HEK293T (cell line): ENCODE measurements around the gene DOCK3.
"Not testable (repeated sequence)": the region's sequence is repeated elsewhere in the genome, so short reads cannot be mapped to it uniquely, and the experiment has no call there.

ENCODE experiments used
- CTCF ChIA-PET: fragments of 350-600 bp; formaldehyde crosslinking; extraction: SDS; loops from one replicate; lab custom pipeline; 2021; ENCODE audit warnings: antibody characterized with exemption, inconsistent platforms; lab: Yijun Ruan, JAX
- POLR2A ChIA-PET: fragments of 350-600 bp; formaldehyde crosslinking; extraction: SDS; loops from one replicate; lab custom pipeline; 2020; ENCODE audit warnings: antibody characterized with exemption, inconsistent platforms; lab: Yijun Ruan, JAX
- DNase-seq: peaks from one replicate; pipeline ENCODE4 v3.0.0; 2012; ENCODE audit warnings: mixed read lengths; ENCODE audit errors: extremely low spot score
- ARNT ChIP-seq: fragments of 450-650 bp; IDR thresholded peaks from 2 replicates; pipeline ENCODE4 v1.6.1; 2017; ENCODE audit warnings: mild to moderate bottlenecking
- BHLHE40 ChIP-seq: fragments of 450-650 bp; IDR thresholded peaks from 2 replicates; pipeline ENCODE4 v1.6.1; 2016; ENCODE audit warnings: mild to moderate bottlenecking, moderate library complexity, borderline replicate concordance
- CTBP1 ChIP-seq: fragments of 450-650 bp; IDR thresholded peaks from 2 replicates; pipeline ENCODE4 v1.6.1; 2016; ENCODE audit warnings: borderline replicate concordance
- ELF4 ChIP-seq: fragments of 450-650 bp; IDR thresholded peaks from 2 replicates; pipeline ENCODE4 v1.6.1; 2017; ENCODE audit warnings: antibody characterized with exemption
- FOXA1 ChIP-seq: fragments of 450-650 bp; IDR thresholded peaks from 2 replicates; pipeline ENCODE4 v1.6.1; 2016; ENCODE audit warnings: mild to moderate bottlenecking
- FOXK2 ChIP-seq: fragments of 450-650 bp; IDR thresholded peaks from 2 replicates; pipeline ENCODE4 v1.6.1; 2016; ENCODE audit warnings: mild to moderate bottlenecking
- FOXM1 ChIP-seq: fragments of 450-650 bp; IDR thresholded peaks from 2 replicates; pipeline ENCODE4 v1.6.1; 2017; ENCODE audit warnings: mild to moderate bottlenecking, borderline replicate concordance
- HDGF ChIP-seq: fragments of 450-650 bp; IDR thresholded peaks from 2 replicates; pipeline ENCODE4 v1.6.1; 2017; ENCODE audit warnings: antibody characterized with exemption, borderline replicate concordance
- L3MBTL2 ChIP-seq: fragments of 450-650 bp; conservative IDR thresholded peaks from 2 replicates; pipeline ENCODE4 v1.6.1; 2016; ENCODE audit warnings: mild to moderate bottlenecking
- LEF1 ChIP-seq: fragments of 450-650 bp; IDR thresholded peaks from 2 replicates; pipeline ENCODE4 v1.6.1; 2017; ENCODE audit warnings: mild to moderate bottlenecking, borderline replicate concordance
- NFRKB ChIP-seq: fragments of 450-650 bp; IDR thresholded peaks from 2 replicates; pipeline ENCODE4 v1.6.1; 2016; ENCODE audit warnings: mild to moderate bottlenecking, moderate library complexity
- SP1 ChIP-seq: fragments of 450-650 bp; IDR thresholded peaks from 2 replicates; pipeline ENCODE4 v1.6.1; 2017
- SUZ12 ChIP-seq: fragments of 450-650 bp; IDR thresholded peaks from 2 replicates; pipeline ENCODE4 v1.6.1; 2016; ENCODE audit warnings: mild to moderate bottlenecking
- TARDBP ChIP-seq: fragments of 450-650 bp; IDR thresholded peaks from 2 replicates; pipeline ENCODE4 v1.6.1; 2016
- ZNF384 ChIP-seq: fragments of 450-650 bp; IDR thresholded peaks from 2 replicates; pipeline ENCODE4 v1.6.1; 2016
- TF ChIP-seq, protein P1 (sequence below): fragments of 450-650 bp; IDR thresholded peaks from 2 replicates; pipeline ENCODE4 v1.6.1; 2016

DOCK3 gene

DNA sequence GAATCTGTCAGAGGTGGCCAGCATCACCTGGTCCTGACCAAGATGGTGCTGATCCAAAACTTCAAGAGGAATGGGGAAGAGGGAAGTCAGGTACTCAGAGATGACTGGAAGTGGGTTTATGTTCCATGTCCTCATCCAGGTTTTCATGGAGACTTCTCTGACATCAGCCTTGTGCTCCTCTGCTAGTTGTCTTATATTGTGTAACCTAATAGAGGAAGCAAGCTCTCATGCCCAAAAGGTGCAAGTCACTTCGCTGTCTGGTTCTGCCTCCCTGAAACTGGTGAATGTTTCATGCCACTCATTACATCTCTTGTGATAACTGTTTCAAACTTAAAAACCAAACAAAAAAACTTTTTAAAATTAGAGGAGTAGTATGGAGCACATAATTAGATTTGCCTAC lies 583.1 kb downstream of the DOCK3 start:
- POLR2A ChIA-PET = no interaction called here
- CTCF ChIA-PET = no interaction called here
- no peak for DNase-seq
- TF ChIP-seq FOXA1 (no peak), ELF4 (no peak), ZNF384 (no peak), NFRKB (no peak), LEF1 (no peak)

DNA sequence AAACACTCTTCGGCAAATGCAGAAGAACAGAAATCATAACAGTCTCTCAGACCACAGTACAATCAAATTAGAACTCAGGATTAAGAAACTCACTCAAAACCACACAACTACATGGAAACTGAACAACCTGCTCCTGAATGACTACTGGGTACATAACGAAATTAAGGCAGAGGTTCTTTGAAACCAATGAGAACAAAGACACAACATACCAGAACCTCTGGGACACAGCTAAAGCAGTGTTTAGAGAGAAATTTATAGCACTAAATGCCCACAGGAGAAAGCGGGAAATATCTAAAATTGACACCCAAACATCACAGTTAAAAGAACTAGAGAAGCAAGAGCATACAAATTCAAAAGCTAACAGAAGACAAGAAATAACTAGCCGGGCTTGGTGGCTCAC lies 589.4 kb downstream of the DOCK3 start:
- POLR2A ChIA-PET, DNase-seq, CTCF ChIA-PET: not testable (repeated sequence)

- CTCF ChIA-PET = no interaction called here
- TF ChIP-seq ELF4 = no peak
- TF ChIP-seq ARNT = no peak
- TF ChIP-seq HDGF = no peak
- no peak for TF ChIP-seq LEF1
- no peak for TF ChIP-seq FOXA1
- no peak for TF ChIP-seq ZNF384
- no peak for TF ChIP-seq L3MBTL2
- no peak for TF ChIP-seq FOXM1
- TF ChIP-seq NFRKB = no peak
- TF ChIP-seq, protein P1, sequence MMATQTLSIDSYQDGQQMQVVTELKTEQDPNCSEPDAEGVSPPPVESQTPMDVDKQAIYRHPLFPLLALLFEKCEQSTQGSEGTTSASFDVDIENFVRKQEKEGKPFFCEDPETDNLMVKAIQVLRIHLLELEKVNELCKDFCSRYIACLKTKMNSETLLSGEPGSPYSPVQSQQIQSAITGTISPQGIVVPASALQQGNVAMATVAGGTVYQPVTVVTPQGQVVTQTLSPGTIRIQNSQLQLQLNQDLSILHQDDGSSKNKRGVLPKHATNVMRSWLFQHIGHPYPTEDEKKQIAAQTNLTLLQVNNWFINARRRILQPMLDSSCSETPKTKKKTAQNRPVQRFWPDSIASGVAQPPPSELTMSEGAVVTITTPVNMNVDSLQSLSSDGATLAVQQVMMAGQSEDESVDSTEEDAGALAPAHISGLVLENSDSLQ = no peak
- no peak for TF ChIP-seq SP1
- POLR2A ChIA-PET = interaction anchor here (1.5 kb wide), 1 partner anchor 9 kb away, joined by 3 read pairs; no protein-coding TSS in a partner anchor
- no peak for DNase-seq
Observed at GRCh38 chr3:51268132-51268531, 593.4 kb downstream of the DOCK3 start.

- no peak for DNase-seq
- CTCF ChIA-PET = no interaction called here
- POLR2A ChIA-PET = interaction anchor here (1.5 kb wide), 1 partner anchor 8 kb away, joined by 3 read pairs; no protein-coding TSS in a partner anchor
- TF ChIP-seq TARDBP = no peak
- TF ChIP-seq, protein P1 = no peak
- TF ChIP-seq FOXM1 = no peak
- no peak for TF ChIP-seq CTBP1
- no peak for TF ChIP-seq HDGF
- no peak for TF ChIP-seq L3MBTL2
- TF ChIP-seq NFRKB = no peak
- no peak for TF ChIP-seq FOXA1
- no peak for TF ChIP-seq ZNF384
- TF ChIP-seq LEF1 = no peak
- no peak for TF ChIP-seq FOXK2
- no peak for TF ChIP-seq BHLHE40
- TF ChIP-seq SP1 = no peak
- TF ChIP-seq SUZ12 = no peak
Observed at GRCh38 chr3:51269466-51269865, 594.7 kb downstream of the DOCK3 start.

GRCh38 chr3:51270559-51270958 lies 595.8 kb downstream of the DOCK3 start:
- CTCF ChIA-PET = no interaction called here
- TF ChIP-seq ARNT (no peak), SP1 (no peak), CTBP1 (no peak)
- TF ChIP-seq, protein P1 = no peak
- POLR2A ChIA-PET = no interaction called here
- DNase-seq = no peak

DNA sequence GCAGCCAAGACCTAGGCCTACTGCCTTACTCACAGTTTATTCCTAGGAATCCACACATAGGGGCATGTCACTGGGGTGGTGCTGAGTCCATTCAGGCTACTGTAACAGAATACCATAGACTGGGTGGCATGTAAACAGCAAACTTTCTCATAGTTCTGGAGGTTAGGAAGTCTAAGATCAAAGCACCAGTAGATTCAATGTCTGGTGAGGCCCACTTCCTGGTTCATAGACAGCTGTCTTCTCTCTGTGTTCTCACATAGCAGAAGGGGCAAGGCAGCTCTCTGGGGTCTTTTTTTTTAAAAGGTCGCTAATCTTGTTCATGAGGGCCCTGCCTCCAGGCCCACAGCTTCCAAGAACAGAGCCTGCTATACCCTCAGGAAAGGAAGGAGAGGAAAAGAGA lies 596.4 kb downstream of the DOCK3 start:
- POLR2A ChIA-PET = no interaction called here
- CTCF ChIA-PET = no interaction called here
- TF ChIP-seq ARNT (no peak), TARDBP (no peak), ZNF384 (no peak), BHLHE40 (no peak), CTBP1 (no peak), HDGF (no peak), SUZ12 (no peak), NFRKB (no peak), L3MBTL2 (no peak), ELF4 (no peak), FOXK2 (no peak), FOXA1 (no peak)
- TF ChIP-seq, protein P1 = no peak
- no peak for DNase-seq

GRCh38 chr3:51274052-51274451 lies 599.3 kb downstream of the DOCK3 start:
- ChIA-PET POLR2A (no interaction called here), CTCF (no interaction called here)
- TF ChIP-seq FOXM1 = no peak
- no peak for TF ChIP-seq ELF4
- no peak for TF ChIP-seq HDGF
- no peak for TF ChIP-seq SUZ12
- TF ChIP-seq NFRKB = no peak
- no peak for TF ChIP-seq FOXK2
- TF ChIP-seq LEF1 = no peak
- no peak for TF ChIP-seq L3MBTL2
- TF ChIP-seq, protein P1 = no peak
- no peak for TF ChIP-seq BHLHE40
- no peak for TF ChIP-seq FOXA1
- TF ChIP-seq CTBP1 = no peak
- no peak for TF ChIP-seq ZNF384
- no peak for TF ChIP-seq TARDBP
- no peak for TF ChIP-seq SP1
- no peak for DNase-seq
